BLaER1 treated with 17β-estradiol and CSF1 and Interleukin-3, amounts not matched to agents 10 nM and 100 nM (cell line): Measurements from ENCODE around the gene RABL6.

Experiments
- H3K27ac ChIP-seq, 11 experiments: shearing (Covaris generic); formaldehyde crosslinking; 2 replicates each; pipeline ENCODE4 v1.8.1; 2022
- H3K27me3 ChIP-seq, 11 experiments: shearing (Covaris generic); formaldehyde crosslinking; 2 replicates each; pipeline ENCODE4 v1.8.1; 2022
- H3K36me3 ChIP-seq, 11 experiments: shearing (Covaris generic); formaldehyde crosslinking; 2 replicates each; pipeline ENCODE4 v1.8.1; 2022
- H3K4me1 ChIP-seq, 10 experiments: shearing (Covaris generic); formaldehyde crosslinking; 2 replicates each; pipeline ENCODE4 v1.8.1; 2022
- H3K4me2 ChIP-seq, 11 experiments: shearing (Covaris generic); formaldehyde crosslinking; 2 replicates each; pipeline ENCODE4 v1.8.1; 2022
- H3K4me3 ChIP-seq, 10 experiments: shearing (Covaris generic); formaldehyde crosslinking; 2 replicates each; pipeline ENCODE4 v1.8.1; 2022
- H3K9ac ChIP-seq, 11 experiments: shearing (Covaris generic); formaldehyde crosslinking; 2 replicates each; pipeline ENCODE4 v1.8.1; 2022
- H3K9me3 ChIP-seq, 11 experiments: shearing (Covaris generic); formaldehyde crosslinking; replicated peaks in 1 of 11; 2 replicates each; pipeline ENCODE4 v1.8.1; 2022
- H4K20me1 ChIP-seq, 11 experiments: shearing (Covaris generic); formaldehyde crosslinking; 2 replicates each; pipeline ENCODE4 v1.8.1; 2022
- Cebpa-rat ChIP-seq, 11 experiments: shearing (Covaris generic); IDR thresholded peaks; 2 replicates each; pipeline ENCODE4 v1.8.1; 2022

The RABL6 gene

GRCh38 chr9:136886610-136887597, 79.2 kb downstream of the RABL6 start:
- H3K27ac ChIP-seq: peak overlapping the region; percentile 71 to 92 (median 90)
- peaks cover 25 to 53% (median 51%) of the 10 kb centered on the region in 11 experiments; a peak in 20 of 22 replicates for H4K20me1 ChIP-seq
- H3K27me3 ChIP-seq: no peaks in the 10 kb centered on the region
- no peaks in the 10 kb centered on the region for H3K9me3 ChIP-seq
- H3K36me3 ChIP-seq: peaks cover 12 to 29% (median 26%) of the 10 kb centered on the region in 11 experiments; a peak in 21 of 22 replicates
- no peak for TF ChIP-seq Cebpa-rat (IDR thresholded peaks at IDR 0.05)
- peak overlapping the region; percentile 77 to 99 (median 96) for H3K4me3 ChIP-seq
- peaks cover 38 to 51% (median 47%) of the 10 kb centered on the region in 10 experiments for H3K4me1 ChIP-seq
- H3K4me2 ChIP-seq: peak overlapping the region; percentile 83 to 100 (median 97)
- H3K9ac ChIP-seq: peak overlapping the region; percentile 86 to 98 (median 92)

GRCh38 chr9:136888454-136888853, 80.7 kb downstream of the RABL6 start:
- H4K20me1 ChIP-seq: peaks cover 35 to 68% (median 67%) of the 10 kb centered on the region in 11 experiments; a peak in 21 of 22 replicates
- no peaks in the 10 kb centered on the region for H3K27me3 ChIP-seq
- peaks cover 23 to 48% (median 35%) of the 10 kb centered on the region in 10 experiments for H3K4me1 ChIP-seq
- peak overlapping the region in 9 of 11 experiments; percentile 83 to 100 (median 97); a peak in 11 of 22 replicates for H3K4me2 ChIP-seq
- H3K4me3 ChIP-seq: peak overlapping the region in 1 of 10 experiments; percentile 98; a peak in 1 of 20 replicates
- TF ChIP-seq Cebpa-rat (IDR thresholded peaks at IDR 0.05): no peak
- H3K9me3 ChIP-seq: no peaks in the 10 kb centered on the region
- peak overlapping the region in 7 of 11 experiments; percentile 1 to 95 (median 41); a peak in 8 of 22 replicates for H3K9ac ChIP-seq
- no peak overlapping the region; a peak in 1 of 22 replicates for H3K27ac ChIP-seq
- H3K36me3 ChIP-seq: peaks cover 19 to 43% (median 37%) of the 10 kb centered on the region in 11 experiments

- Histone ChIP-seq H3K4me3 (no peak overlapping the region), H3K36me3 (peaks cover 29 to 57% (median 48%) of the 10 kb centered on the region in 11 experiments), H4K20me1 (peaks cover 49 to 82% (median 81%) of the 10 kb centered on the region in 11 experiments; a peak in 21 of 22 replicates), H3K4me2 (no peak overlapping the region), H3K27ac (no peak overlapping the region), H3K27me3 (no peaks in the 10 kb centered on the region), H3K4me1 (peaks cover 22 to 45% (median 34%) of the 10 kb centered on the region in 10 experiments), H3K9ac (no peak overlapping the region), H3K9me3 (no peaks in the 10 kb centered on the region)
- TF ChIP-seq Cebpa-rat (IDR thresholded peaks at IDR 0.05): no peak
These were observed 82.1 kb downstream of the RABL6 start for GRCh38 chr9:136889858-136890257.

GRCh38 chr9:136890661-136891060, 82.9 kb downstream of the RABL6 start:
- H3K27me3 ChIP-seq: no peaks in the 10 kb centered on the region
- H4K20me1 ChIP-seq: peaks cover 56 to 90% (median 89%) of the 10 kb centered on the region in 11 experiments; a peak in 21 of 22 replicates
- H3K36me3 ChIP-seq: peaks cover 34 to 65% (median 55%) of the 10 kb centered on the region in 11 experiments
- H3K27ac ChIP-seq: no peak overlapping the region
- H3K4me3 ChIP-seq: no peak overlapping the region
- no peak overlapping the region for H3K4me2 ChIP-seq
- TF ChIP-seq Cebpa-rat (IDR thresholded peaks at IDR 0.05): no peak
- no peaks in the 10 kb centered on the region for H3K9me3 ChIP-seq
- H3K9ac ChIP-seq: peak overlapping the region in 2 of 11 experiments; percentile 17 to 26; a peak in 3 of 22 replicates
- H3K4me1 ChIP-seq: peaks cover 18 to 37% (median 26%) of the 10 kb centered on the region in 10 experiments
